Measurements from ENCODE around the gene GJB2. TPM values are rescaled to one million over a fixed set of nuclear protein-coding genes. Genes with fewer than 3 reads are reported as not detected.

The GJB2 gene
- total and polyA plus RNA-seq, 2 experiments from 2014 or later = not detected

DNA sequence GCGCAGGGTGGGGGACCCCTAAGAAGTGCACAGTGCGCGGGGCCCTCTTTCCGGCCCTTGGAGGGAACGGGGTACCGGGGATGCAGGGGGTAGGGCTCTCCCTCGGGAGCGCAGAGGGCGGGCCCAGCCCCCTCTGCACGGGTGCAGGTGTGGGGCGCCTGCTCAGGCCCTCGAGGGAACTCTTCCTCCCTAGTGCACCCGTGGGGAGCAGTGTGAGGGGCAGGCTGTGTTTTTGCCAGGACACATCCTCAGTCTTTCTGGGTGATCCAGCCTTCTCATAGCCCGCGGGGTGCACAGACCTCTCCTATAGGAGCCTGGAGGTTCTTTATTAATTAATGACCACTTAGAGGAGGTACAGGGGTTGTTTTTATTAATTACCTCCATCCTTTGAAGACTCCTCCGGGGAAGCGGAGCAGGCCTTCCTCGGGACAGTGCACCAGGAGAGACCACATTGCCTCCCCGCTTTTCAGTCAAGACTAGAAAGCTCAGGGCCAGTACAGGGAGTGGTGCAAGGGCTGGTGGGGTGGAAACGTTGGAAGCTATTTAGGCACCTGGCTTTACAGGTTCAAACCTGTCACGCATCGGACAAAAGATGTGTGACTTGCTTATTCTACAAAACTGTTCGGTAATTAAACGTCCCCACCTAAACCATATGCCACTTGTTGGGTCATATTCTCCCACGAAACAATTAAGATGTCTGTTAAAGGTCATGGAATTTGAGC, 40.0 kb upstream of the GJB2 start:
- Histone ChIP-seq H3K9me2 (ENCODE audit: insufficient read depth) (no peaks in the 10 kb centered on the region), H2AFZ (no peak overlapping the region; the same call in 1 of the 2 replicates), H3K4me3 (peak overlapping the region; percentile 69), H3F3A (replicated peaks; ENCODE audit: low read depth) (no peaks in the 10 kb centered on the region), H4K20me1 (replicated peaks; ENCODE audit: insufficient read depth) (peaks cover 5% of the 10 kb centered on the region; the same call in 1 of the 2 replicates), H3K4me2 (peak overlapping the region; percentile 89), H3K27me3 (ENCODE audit: insufficient read depth) (peaks cover 77% of the 10 kb centered on the region), H3K36me3 (ENCODE audit: insufficient read depth) (no peaks in the 10 kb centered on the region), H3K4me1 (ENCODE audit: insufficient read depth) (peaks cover 9% of the 10 kb centered on the region; the same call in 1 of the 2 replicates), H3K27ac (ENCODE audit: low read depth) (no peak overlapping the region), H3K79me2 (replicated peaks; ENCODE audit: insufficient read depth) (no peaks in the 10 kb centered on the region)
- Mint-ChIP-seq H3K27ac (no peak overlapping the region), H3K9me3 (no peaks in the 10 kb centered on the region), H3K36me3 (ENCODE audit: low read depth) (no peaks in the 10 kb centered on the region), H3K27me3 (ENCODE audit: insufficient read depth, low read depth, poor library complexity) (peaks cover 56% of the 10 kb centered on the region), H3K4me3 (peak overlapping the region; percentile 42; the same call in 2 of the 3 replicates), H3K4me1 (peaks cover 11% of the 10 kb centered on the region)
- DNase-seq (ENCODE audit: low spot score) (no peak), ATAC-seq (peak; percentile 44)
- TF ChIP-seq POLR2AphosphoS5 (IDR thresholded peaks at IDR 0.05; ENCODE audit: low read depth) = no peak
- no peak for TF ChIP-seq ZNF331 (CRISPR knock-in tag; IDR thresholded peaks at IDR 0.05; ENCODE audit: low read depth)
- no peak for TF ChIP-seq NANOG (IDR thresholded peaks at IDR 0.05; ENCODE audit: borderline replicate concordance)
- no peak for TF ChIP-seq ZNF114 (CRISPR knock-in tag; IDR thresholded peaks at IDR 0.05)
- TF ChIP-seq EZH2 (IDR thresholded peaks at IDR 0.05; ENCODE audit: low read depth, unreplicated experiment) = no peak
- TF ChIP-seq, protein P1, sequence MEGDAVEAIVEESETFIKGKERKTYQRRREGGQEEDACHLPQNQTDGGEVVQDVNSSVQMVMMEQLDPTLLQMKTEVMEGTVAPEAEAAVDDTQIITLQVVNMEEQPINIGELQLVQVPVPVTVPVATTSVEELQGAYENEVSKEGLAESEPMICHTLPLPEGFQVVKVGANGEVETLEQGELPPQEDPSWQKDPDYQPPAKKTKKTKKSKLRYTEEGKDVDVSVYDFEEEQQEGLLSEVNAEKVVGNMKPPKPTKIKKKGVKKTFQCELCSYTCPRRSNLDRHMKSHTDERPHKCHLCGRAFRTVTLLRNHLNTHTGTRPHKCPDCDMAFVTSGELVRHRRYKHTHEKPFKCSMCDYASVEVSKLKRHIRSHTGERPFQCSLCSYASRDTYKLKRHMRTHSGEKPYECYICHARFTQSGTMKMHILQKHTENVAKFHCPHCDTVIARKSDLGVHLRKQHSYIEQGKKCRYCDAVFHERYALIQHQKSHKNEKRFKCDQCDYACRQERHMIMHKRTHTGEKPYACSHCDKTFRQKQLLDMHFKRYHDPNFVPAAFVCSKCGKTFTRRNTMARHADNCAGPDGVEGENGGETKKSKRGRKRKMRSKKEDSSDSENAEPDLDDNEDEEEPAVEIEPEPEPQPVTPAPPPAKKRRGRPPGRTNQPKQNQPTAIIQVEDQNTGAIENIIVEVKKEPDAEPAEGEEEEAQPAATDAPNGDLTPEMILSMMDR (conservative IDR thresholded peaks at IDR 0.05; ENCODE audit: low read depth in 2 of 2) = no peak
- TF ChIP-seq STAT1 (IDR thresholded peaks at IDR 0.05; ENCODE audit: unreplicated experiment) = no peak
- no peak for TF ChIP-seq JUNB (IDR thresholded peaks at IDR 0.05; ENCODE audit: unreplicated experiment)

DNA sequence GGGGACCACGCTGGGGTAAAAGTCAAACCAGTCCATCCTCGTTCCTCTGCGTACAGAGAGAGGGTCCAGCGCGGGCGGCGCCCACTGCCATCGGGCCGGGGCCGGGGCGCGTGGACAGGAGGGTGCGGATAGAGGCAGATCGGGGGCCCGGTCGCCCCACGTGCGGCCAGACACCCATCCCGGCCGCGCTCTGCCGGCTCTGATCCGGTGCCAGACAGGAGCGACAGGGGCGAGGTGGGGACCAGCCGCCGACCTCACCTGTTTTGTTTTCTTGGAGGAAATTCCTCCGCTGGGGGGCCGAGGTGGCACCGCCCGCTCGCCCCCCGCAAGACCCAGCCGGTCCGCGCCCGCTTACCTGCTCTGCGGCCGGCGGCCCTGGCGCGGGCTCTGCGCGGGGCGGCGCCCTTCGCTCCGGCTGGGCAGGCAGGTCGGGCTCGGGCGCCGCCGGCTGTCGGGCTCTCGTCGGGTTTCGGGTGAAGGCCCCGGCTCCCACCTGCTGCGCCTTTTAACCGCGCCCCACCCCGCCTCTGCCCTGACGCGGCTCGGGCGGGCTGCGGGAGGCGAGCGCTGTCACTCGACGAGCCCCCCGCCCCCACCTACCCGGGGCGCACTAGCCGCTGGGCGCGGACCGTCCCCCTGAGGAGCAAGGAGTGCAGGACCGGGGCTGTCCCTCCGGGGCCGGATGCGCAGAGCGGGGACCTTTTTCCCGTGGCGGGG, 39.3 kb upstream of the GJB2 start, which contains the start of gene GJB6:
GJB6 (minus strand) TSS at position 481 of the 717 bp plus-strand sequence. CDS start 8,839 bp downstream, outside the sequence.
- peaks cover 56% of the 10 kb centered on the region for H3K27me3 Mint-ChIP-seq (ENCODE audit: insufficient read depth, low read depth, poor library complexity)
- no peaks in the 10 kb centered on the region for H3K36me3 Mint-ChIP-seq (ENCODE audit: low read depth)
- H3K9me3 Mint-ChIP-seq = no peaks in the 10 kb centered on the region
- peak within 1 kb of the TSS; percentile 89 for H3K4me2 ChIP-seq
- no peaks in the 10 kb centered on the region for H3K36me3 ChIP-seq (ENCODE audit: insufficient read depth)
- no peaks in the 10 kb centered on the region for H3K9me2 ChIP-seq (ENCODE audit: insufficient read depth)
- TF ChIP-seq EZH2phosphoT487 (IDR thresholded peaks at IDR 0.05; ENCODE audit: unreplicated experiment) (peak; percentile 68), POLR2AphosphoS5 (IDR thresholded peaks at IDR 0.05; ENCODE audit: low read depth) (no peak), EZH2 (IDR thresholded peaks at IDR 0.05; ENCODE audit: low read depth, unreplicated experiment) (peak; percentile 35)
- TF ChIP-seq, protein P1 (conservative IDR thresholded peaks at IDR 0.05; ENCODE audit: low read depth in 2 of 2) = no peak
- DNase-seq (ENCODE audit: low spot score) (peak; percentile 81), ATAC-seq (peak; percentile 88)
- H4K20me1 ChIP-seq (replicated peaks; ENCODE audit: insufficient read depth) = peaks cover 5% of the 10 kb centered on the region; the same call in 1 of the 2 replicates
- peak within 1 kb of the TSS; percentile 84 for H2AFZ ChIP-seq
- no peaks in the 10 kb centered on the region for H3F3A ChIP-seq (replicated peaks; ENCODE audit: low read depth)
- no peak within 1 kb of the TSS for H3K27ac ChIP-seq (ENCODE audit: low read depth)
- H3K27ac Mint-ChIP-seq = no peak within 1 kb of the TSS
- H3K4me1 Mint-ChIP-seq = peaks cover 11% of the 10 kb centered on the region
- peak within 1 kb of the TSS; percentile 73 for H3K4me3 Mint-ChIP-seq
- H3K79me2 ChIP-seq (replicated peaks; ENCODE audit: insufficient read depth) = no peaks in the 10 kb centered on the region
- H3K4me3 ChIP-seq = peak within 1 kb of the TSS; percentile 69
- peaks cover 79% of the 10 kb centered on the region for H3K27me3 ChIP-seq (ENCODE audit: insufficient read depth)
- H3K4me1 ChIP-seq (ENCODE audit: insufficient read depth) = peaks cover 9% of the 10 kb centered on the region; the same call in 1 of the 2 replicates
